ENCODE measurements around the gene HDAC3.

HDAC3 gene

GRCh38 chr5:141669520-141669919 lies 32.9 kb upstream of the HDAC3 start:
- Mint-ChIP-seq H3K4me3 (no peak overlapping the region), H3K27ac (no peak overlapping the region), H3K4me1 (ENCODE audit: low read depth) (peaks cover 24% of the 10 kb centered on the region), H3K9me3 (no peaks in the 10 kb centered on the region), H3K27me3 (no peaks in the 10 kb centered on the region), H3K36me3 (ENCODE audit: low read depth) (peaks cover 40% of the 10 kb centered on the region)
- intact Hi-C loops (cut with micrococcal nuclease): no loop called here

GRCh38 chr5:141668601-141669265 lies 32.1 kb upstream of the HDAC3 start:
- intact Hi-C loops (cut with micrococcal nuclease): no loop called here
- no peaks in the 10 kb centered on the region for H3K9me3 Mint-ChIP-seq
- peaks cover 40% of the 10 kb centered on the region for H3K36me3 Mint-ChIP-seq (ENCODE audit: low read depth)
- H3K27me3 Mint-ChIP-seq: no peaks in the 10 kb centered on the region
- no peak overlapping the region for H3K27ac Mint-ChIP-seq
- H3K4me1 Mint-ChIP-seq (ENCODE audit: low read depth): peaks cover 24% of the 10 kb centered on the region
- H3K4me3 Mint-ChIP-seq: no peak overlapping the region

GRCh38 chr5:141665995-141666940 lies 29.6 kb upstream of the HDAC3 start:
- Mint-ChIP-seq H3K27ac (no peak overlapping the region), H3K36me3 (ENCODE audit: low read depth) (peaks cover 30% of the 10 kb centered on the region), H3K4me3 (no peak overlapping the region), H3K27me3 (no peaks in the 10 kb centered on the region), H3K9me3 (no peaks in the 10 kb centered on the region), H3K4me1 (ENCODE audit: low read depth) (peaks cover 15% of the 10 kb centered on the region)
- intact Hi-C loops (cut with micrococcal nuclease): no loop called here

GRCh38 chr5:141664733-141665461 lies 28.2 kb upstream of the HDAC3 start:
- intact Hi-C loops (cut with micrococcal nuclease): no loop called here
- Mint-ChIP-seq H3K9me3 (no peaks in the 10 kb centered on the region), H3K27me3 (no peaks in the 10 kb centered on the region), H3K4me3 (no peak overlapping the region), H3K36me3 (ENCODE audit: low read depth) (peaks cover 19% of the 10 kb centered on the region), H3K4me1 (ENCODE audit: low read depth) (peaks cover 11% of the 10 kb centered on the region), H3K27ac (no peak overlapping the region)

- Mint-ChIP-seq H3K4me3 (no peak overlapping the region), H3K4me1 (ENCODE audit: low read depth) (peaks cover 5% of the 10 kb centered on the region), H3K36me3 (ENCODE audit: low read depth) (peaks cover 10% of the 10 kb centered on the region), H3K27ac (no peak overlapping the region), H3K27me3 (no peaks in the 10 kb centered on the region), H3K9me3 (no peaks in the 10 kb centered on the region)
- intact Hi-C loops (cut with micrococcal nuclease): no loop called here
Observed at GRCh38 chr5:141663506-141663905, 26.9 kb upstream of the HDAC3 start.

GRCh38 chr5:141662028-141662427 lies 25.4 kb upstream of the HDAC3 start:
- intact Hi-C loops (cut with micrococcal nuclease): no loop called here
- Mint-ChIP-seq H3K27ac (no peak overlapping the region), H3K4me1 (ENCODE audit: low read depth) (peaks cover 5% of the 10 kb centered on the region), H3K9me3 (no peaks in the 10 kb centered on the region), H3K4me3 (no peak overlapping the region), H3K36me3 (ENCODE audit: low read depth) (peaks cover 21% of the 10 kb centered on the region), H3K27me3 (no peaks in the 10 kb centered on the region)

GRCh38 chr5:141657937-141658545 lies 21.4 kb upstream of the HDAC3 start:
- Mint-ChIP-seq H3K36me3 (ENCODE audit: low read depth) (peaks cover 31% of the 10 kb centered on the region), H3K4me1 (ENCODE audit: low read depth) (no peaks in the 10 kb centered on the region), H3K4me3 (no peak overlapping the region), H3K27ac (no peak overlapping the region), H3K9me3 (no peaks in the 10 kb centered on the region), H3K27me3 (no peaks in the 10 kb centered on the region)
- intact Hi-C loops (cut with micrococcal nuclease): no loop called here

GRCh38 chr5:141657404-141657803 lies 20.8 kb upstream of the HDAC3 start:
- Mint-ChIP-seq H3K9me3 (no peaks in the 10 kb centered on the region), H3K36me3 (ENCODE audit: low read depth) (peaks cover 31% of the 10 kb centered on the region), H3K27ac (no peak overlapping the region), H3K4me1 (ENCODE audit: low read depth) (peaks cover 4% of the 10 kb centered on the region), H3K27me3 (peaks cover 3% of the 10 kb centered on the region), H3K4me3 (no peak overlapping the region)
- intact Hi-C loops (cut with micrococcal nuclease): no loop called here

- Mint-ChIP-seq H3K27ac (no peak overlapping the region), H3K4me1 (ENCODE audit: low read depth) (peaks cover 10% of the 10 kb centered on the region), H3K4me3 (no peak overlapping the region), H3K27me3 (peaks cover 7% of the 10 kb centered on the region), H3K36me3 (ENCODE audit: low read depth) (peaks cover 31% of the 10 kb centered on the region), H3K9me3 (no peaks in the 10 kb centered on the region)
- intact Hi-C loops (cut with micrococcal nuclease): no loop called here
Observed at GRCh38 chr5:141656396-141656795, 19.7 kb upstream of the HDAC3 start.

- Mint-ChIP-seq H3K4me3 (no peak overlapping the region), H3K9me3 (no peaks in the 10 kb centered on the region), H3K4me1 (ENCODE audit: low read depth) (peaks cover 23% of the 10 kb centered on the region), H3K27me3 (peaks cover 7% of the 10 kb centered on the region), H3K36me3 (ENCODE audit: low read depth) (peaks cover 38% of the 10 kb centered on the region), H3K27ac (no peak overlapping the region)
- intact Hi-C loops (cut with micrococcal nuclease): no loop called here
Observed at GRCh38 chr5:141655020-141655419, 18.4 kb upstream of the HDAC3 start.

- H3K4me3 Mint-ChIP-seq: no peak overlapping the region
- no peak overlapping the region for H3K27ac Mint-ChIP-seq
- intact Hi-C loops (cut with micrococcal nuclease): no loop called here
Observed at GRCh38 chr5:141654298-141654697, 17.6 kb upstream of the HDAC3 start.

GRCh38 chr5:141651728-141652105 lies 15.1 kb upstream of the HDAC3 start:
- peaks cover 36% of the 10 kb centered on the region for H3K4me1 Mint-ChIP-seq (ENCODE audit: low read depth)
- H3K27ac Mint-ChIP-seq: peak overlapping the region; percentile 84
- H3K4me3 Mint-ChIP-seq: peak overlapping the region; percentile 99
- intact Hi-C loops (cut with micrococcal nuclease): loop anchor here (1.0 kb wide), 1 partner anchor 17 kb away; no protein-coding TSS in a partner anchor
- peaks cover 49% of the 10 kb centered on the region for H3K36me3 Mint-ChIP-seq (ENCODE audit: low read depth)
- H3K9me3 Mint-ChIP-seq: no peaks in the 10 kb centered on the region
- H3K27me3 Mint-ChIP-seq: peaks cover 7% of the 10 kb centered on the region

More at GRCh38 chr5:141654298-141654697, 17.6 kb upstream of the HDAC3 start:
- Mint-ChIP-seq H3K9me3 (no peaks in the 10 kb centered on the region), H3K4me1 (ENCODE audit: low read depth) (peaks cover 31% of the 10 kb centered on the region), H3K27me3 (peaks cover 7% of the 10 kb centered on the region), H3K36me3 (ENCODE audit: low read depth) (peaks cover 44% of the 10 kb centered on the region)

- intact Hi-C loops (cut with micrococcal nuclease): loop anchor here (1.0 kb wide), 1 partner anchor 17 kb away; no protein-coding TSS in a partner anchor
- H3K4me3 Mint-ChIP-seq: peak within 1 kb of the TSS; percentile 99
- peaks cover 36% of the 10 kb centered on the region for H3K4me1 Mint-ChIP-seq (ENCODE audit: low read depth)
- H3K9me3 Mint-ChIP-seq: no peaks in the 10 kb centered on the region
- H3K36me3 Mint-ChIP-seq (ENCODE audit: low read depth): peaks cover 51% of the 10 kb centered on the region
- peak within 1 kb of the TSS; percentile 84 for H3K27ac Mint-ChIP-seq
- peaks cover 7% of the 10 kb centered on the region for H3K27me3 Mint-ChIP-seq
Observed at GRCh38 chr5:141650851-141651727, 14.4 kb upstream of the HDAC3 start, which contains the start of gene FCHSD1. Gene FCHSD1, minus strand, starts transcription at chr5:141651418. Its CDS starts 50 bp downstream, at chr5:141651368.

Data from dendritic cell treated with granulocyte-macrophage colony-stimulating factor and Interleukin-4, amounts not matched to agents 40 ng/mL and 50 ng/mL, for 4 days (primary cell).